H4 (cell line): ENCODE results near the gene PRLH. TPM values are rescaled to one million over a fixed set of nuclear protein-coding genes. Genes with fewer than 3 reads are reported as not detected.

Experiments
- DNase-seq: peaks from one replicate; pipeline ENCODE4 v3.0.0-alpha.2; 2015; ENCODE audit warnings: low spot score
- total RNA-seq: library from RNA; depleted of rRNA; stranded (reverse); fragments of >200 nt; shearing (Covaris generic); gene quantifications from 2 replicates; pipeline ENCODE4 v1.2.3, GENCODE V29; 2014; rRNA removed

Gene PRLH
- total RNA-seq = not detected in 2 replicates

- no peak for DNase-seq
These were observed at the start of gene PRLH for GRCh38 chr2:237566401-237567235. TSS of gene PRLH (plus strand) at chr2:237566574. CDS start at chr2:237566574, 0 bp downstream.

GRCh38 chr2:237517163-237517562 is 49.2 kb upstream of the PRLH start:
- DNase-seq = no peak

- DNase-seq = no peak
These were observed 48.4 kb upstream of the PRLH start for GRCh38 chr2:237517990-237518389.

GRCh38 chr2:237519506-237520245 is 46.7 kb upstream of the PRLH start:
- DNase-seq = no peak

GRCh38 chr2:237520290-237520689 is 46.1 kb upstream of the PRLH start:
- DNase-seq = no peak

GRCh38 chr2:237524631-237525030 is 41.7 kb upstream of the PRLH start:
- no peak for DNase-seq

- no peak for DNase-seq
These were observed 40.7 kb upstream of the PRLH start for GRCh38 chr2:237525559-237526157.

GRCh38 chr2:237527233-237527632 is 39.1 kb upstream of the PRLH start:
- DNase-seq = no peak

- no peak for DNase-seq
These were observed 38.6 kb upstream of the PRLH start for GRCh38 chr2:237527766-237528165.

GRCh38 chr2:237529452-237530402 is 36.6 kb upstream of the PRLH start:
- no peak for DNase-seq

- DNase-seq = no peak
These were observed 35.6 kb upstream of the PRLH start for GRCh38 chr2:237530472-237531433.

- no peak for DNase-seq
These were observed 34.2 kb upstream of the PRLH start for GRCh38 chr2:237532160-237532559.

GRCh38 chr2:237533668-237534161 is 32.7 kb upstream of the PRLH start:
- no peak for DNase-seq

- DNase-seq = no peak
These were observed 32.0 kb upstream of the PRLH start for GRCh38 chr2:237534380-237534779.

- no peak for DNase-seq
These were observed 30.8 kb upstream of the PRLH start for GRCh38 chr2:237535385-237536082.

- no peak for DNase-seq
These were observed 30.3 kb upstream of the PRLH start for GRCh38 chr2:237536083-237536415.

GRCh38 chr2:237536617-237537016 is 29.8 kb upstream of the PRLH start:
- DNase-seq = no peak

- no peak for DNase-seq
These were observed 28.2 kb upstream of the PRLH start for GRCh38 chr2:237538001-237538720.

- no peak for DNase-seq
These were observed 27.5 kb upstream of the PRLH start for GRCh38 chr2:237538901-237539300.
